Retinal pigment epithelial cell (primary cell): ENCODE results near the gene DENND6A.

Experiments used
- DNase-seq: peaks from one replicate; pipeline ENCODE4 v3.0.0-alpha.2; 2010; ENCODE audit warnings: low read depth
- H3K4me3 ChIP-seq: 2 replicates; pipeline ENCODE4 v1.5.1; 2011; ENCODE audit warnings: mild to moderate bottlenecking, low read length, control low read depth, moderate library complexity
- CTCF ChIP-seq: conservative IDR thresholded peaks from 2 replicates; pipeline ENCODE4 v1.5.1; 2011; ENCODE audit warnings: low read depth, low read length, control low read depth, inconsistent platforms

DENND6A gene

GRCh38 chr3:57659806-57660439 is 33.0 kb downstream of the DENND6A start:
- no peak for TF ChIP-seq CTCF
- no peak overlapping the region for H3K4me3 ChIP-seq
- DNase-seq: no peak

- TF ChIP-seq CTCF: no peak
- no peak for DNase-seq
- no peak overlapping the region for H3K4me3 ChIP-seq
These were observed 33.7 kb downstream of the DENND6A start for GRCh38 chr3:57659004-57659673.

GRCh38 chr3:57658536-57658935 is 34.3 kb downstream of the DENND6A start:
- no peak for TF ChIP-seq CTCF
- DNase-seq: no peak

GRCh38 chr3:57655727-57656126 is 37.1 kb downstream of the DENND6A start:
- no peak for DNase-seq
- no peak for TF ChIP-seq CTCF

More at GRCh38 chr3:57658536-57658935, 34.3 kb downstream of the DENND6A start:
- H3K4me3 ChIP-seq: no peak overlapping the region

GRCh38 chr3:57654267-57654666 is 38.6 kb downstream of the DENND6A start:
- no peak for TF ChIP-seq CTCF
- DNase-seq: no peak
- H3K4me3 ChIP-seq: no peak overlapping the region

More at GRCh38 chr3:57655727-57656126, 37.1 kb downstream of the DENND6A start:
- H3K4me3 ChIP-seq: no peak overlapping the region

- no peak for TF ChIP-seq CTCF
- no peak overlapping the region for H3K4me3 ChIP-seq
- no peak for DNase-seq
These were observed 40.7 kb downstream of the DENND6A start for GRCh38 chr3:57652203-57652602.
